ENCODE data around the gene AUTS2. TPM values are rescaled to one million over a fixed set of nuclear protein-coding genes. Genes with fewer than 3 reads are reported as not detected.

The AUTS2 gene
- total RNA-seq, 2 experiments from 2014 or later = 17.5 to 23.8 TPM

DNA sequence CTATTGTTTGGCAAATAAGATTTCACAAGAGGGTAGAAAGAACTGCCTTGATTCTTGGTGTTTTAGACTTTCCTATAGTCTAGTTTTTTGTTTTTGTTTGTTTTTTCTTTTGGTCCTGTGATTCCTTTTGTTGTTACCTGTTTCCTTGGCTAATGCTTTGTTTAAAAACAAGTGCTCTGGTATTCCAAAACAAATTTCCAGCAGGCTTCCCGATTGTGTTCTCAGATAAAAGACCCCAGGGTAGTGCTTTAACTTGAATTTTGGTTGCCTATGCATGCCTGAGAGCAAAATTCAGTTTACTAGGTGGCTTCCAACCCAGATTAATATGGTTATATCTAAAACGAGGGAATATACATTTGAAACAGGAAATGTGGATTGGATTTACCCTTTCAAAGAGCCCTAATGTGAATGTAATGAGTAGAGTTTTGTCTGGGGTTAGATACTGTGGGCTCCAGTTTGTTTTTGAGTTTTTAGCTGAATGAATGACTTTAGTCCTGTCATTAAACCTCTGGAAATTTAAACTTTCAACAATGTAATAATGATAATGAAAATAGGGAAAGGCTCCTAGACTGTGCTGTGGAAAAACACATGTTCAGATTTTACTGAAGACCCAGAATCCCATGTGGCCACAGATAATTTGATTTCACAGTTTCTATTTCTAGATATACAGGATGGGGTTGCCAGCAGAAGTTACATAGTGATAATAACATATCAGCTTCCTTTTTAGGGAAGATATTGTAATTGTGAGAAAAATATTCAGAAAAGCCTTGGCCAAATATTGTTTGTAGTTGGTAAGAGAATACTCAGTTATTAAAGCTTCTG lies 23.9 kb downstream of the AUTS2 start:
- POLR2A ChIA-PET = no interaction called here
- H3K36me3 Mint-ChIP-seq = no peaks in the 10 kb centered on the region

GRCh38 chr7:69622960-69623359 lies 24.7 kb downstream of the AUTS2 start:
- Mint-ChIP-seq H3K4me1 (no peaks in the 10 kb centered on the region), H3K4me3 (no peak overlapping the region), H3K27ac (no peak overlapping the region), H3K36me3 (no peaks in the 10 kb centered on the region), H3K9me3 (no peaks in the 10 kb centered on the region), H3K27me3 (peaks cover 29% of the 10 kb centered on the region)
- DNase-seq = no peak
- POLR2A ChIA-PET = no interaction called here
- ATAC-seq (ENCODE audit: low read depth) = no peak

More for the DNA sequence above, 23.9 kb downstream of the AUTS2 start:
- Mint-ChIP-seq H3K9me3 (no peaks in the 10 kb centered on the region), H3K27ac (no peak overlapping the region), H3K4me1 (no peaks in the 10 kb centered on the region), H3K27me3 (peaks cover 30% of the 10 kb centered on the region), H3K4me3 (no peak overlapping the region)
- no peak for DNase-seq
- no peak for ATAC-seq (ENCODE audit: low read depth)

DNA sequence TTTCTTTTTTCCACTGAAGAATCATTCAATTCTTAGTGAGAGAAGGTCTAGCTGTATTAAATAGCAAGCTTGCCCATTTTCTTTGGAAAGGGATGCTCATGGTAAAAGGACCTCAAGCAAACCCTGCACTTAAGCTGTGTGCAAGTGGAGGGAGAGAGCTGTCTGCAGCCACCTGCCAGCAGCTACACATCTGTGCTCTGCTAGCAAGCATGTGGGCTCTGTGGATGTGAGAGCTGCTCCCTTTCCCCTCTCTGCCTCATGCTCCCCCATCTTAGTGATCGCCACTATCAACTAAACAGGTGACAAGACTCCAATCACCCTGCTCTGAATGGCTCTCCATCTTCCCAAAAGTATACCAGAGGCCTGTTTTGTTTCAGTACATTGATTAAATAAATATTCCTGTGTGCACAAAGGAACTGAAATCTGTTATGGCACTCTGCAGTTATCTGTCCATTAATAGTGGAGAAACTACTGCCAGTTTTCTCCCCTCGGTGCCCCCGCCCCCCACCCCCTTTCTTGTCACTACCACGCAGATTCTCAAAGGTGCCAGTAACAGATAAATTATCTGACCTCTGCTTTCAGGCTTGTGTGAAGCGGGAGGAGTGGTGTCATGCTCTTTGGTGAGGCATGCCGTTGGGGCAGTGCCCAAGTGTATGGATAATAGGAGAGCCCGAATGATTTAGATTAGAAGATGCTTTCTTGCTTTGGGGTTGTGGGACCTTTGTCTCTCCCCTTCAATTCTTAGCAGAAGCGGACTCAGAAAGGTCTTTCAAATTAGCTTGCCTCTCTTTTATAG lies 26.4 kb downstream of the AUTS2 start:
- Mint-ChIP-seq H3K4me1 (no peaks in the 10 kb centered on the region), H3K9me3 (no peaks in the 10 kb centered on the region), H3K4me3 (no peak overlapping the region), H3K36me3 (no peaks in the 10 kb centered on the region), H3K27me3 (peaks cover 28% of the 10 kb centered on the region), H3K27ac (no peak overlapping the region)
- POLR2A ChIA-PET = no interaction called here
- ATAC-seq (ENCODE audit: low read depth) (no peak), DNase-seq (no peak)

GRCh38 chr7:69625238-69625637 lies 27.0 kb downstream of the AUTS2 start:
- Mint-ChIP-seq H3K4me3 (no peak overlapping the region), H3K27me3 (peaks cover 22% of the 10 kb centered on the region), H3K36me3 (no peaks in the 10 kb centered on the region), H3K9me3 (no peaks in the 10 kb centered on the region), H3K4me1 (no peaks in the 10 kb centered on the region), H3K27ac (no peak overlapping the region)
- no peak for ATAC-seq (ENCODE audit: low read depth)
- POLR2A ChIA-PET = no interaction called here
- DNase-seq = no peak

- POLR2A ChIA-PET = no interaction called here
- ATAC-seq (ENCODE audit: low read depth) = no peak
Measured at GRCh38 chr7:69625798-69626197, 27.5 kb downstream of the AUTS2 start.

DNA sequence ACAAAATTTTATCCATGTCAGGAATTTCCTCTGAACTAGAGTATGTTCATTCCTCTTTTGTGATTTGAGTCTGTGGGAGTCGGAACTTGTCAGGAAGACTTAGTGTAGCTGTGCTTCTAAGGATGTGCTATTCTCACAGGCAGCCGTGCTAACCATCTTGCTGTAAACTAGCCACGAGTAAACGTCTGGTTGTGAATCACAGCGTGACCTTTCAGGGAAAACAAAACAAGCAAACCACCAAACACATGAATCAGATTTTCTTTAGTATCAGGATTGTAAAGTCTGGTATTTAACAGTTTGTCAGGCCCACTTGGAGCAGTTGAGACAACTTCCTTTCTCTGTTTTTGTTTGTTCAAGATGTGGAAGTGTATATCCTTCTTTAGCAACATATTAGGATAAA lies 32.0 kb downstream of the AUTS2 start:
- no peak overlapping the region for H3K4me3 Mint-ChIP-seq
- H3K36me3 Mint-ChIP-seq = no peaks in the 10 kb centered on the region
- POLR2A ChIA-PET = no interaction called here
- DNase-seq (no peak), ATAC-seq (ENCODE audit: low read depth) (no peak)
- H3K27ac Mint-ChIP-seq = no peak overlapping the region
- peaks cover 17% of the 10 kb centered on the region for H3K27me3 Mint-ChIP-seq
- no peaks in the 10 kb centered on the region for H3K9me3 Mint-ChIP-seq
- no peaks in the 10 kb centered on the region for H3K4me1 Mint-ChIP-seq

More at GRCh38 chr7:69625798-69626197, 27.5 kb downstream of the AUTS2 start:
- no peaks in the 10 kb centered on the region for H3K4me1 Mint-ChIP-seq
- H3K27ac Mint-ChIP-seq = no peak overlapping the region
- DNase-seq = no peak
- H3K27me3 Mint-ChIP-seq = peaks cover 20% of the 10 kb centered on the region
- H3K9me3 Mint-ChIP-seq = no peaks in the 10 kb centered on the region
- no peaks in the 10 kb centered on the region for H3K36me3 Mint-ChIP-seq
- H3K4me3 Mint-ChIP-seq = no peak overlapping the region

DNA sequence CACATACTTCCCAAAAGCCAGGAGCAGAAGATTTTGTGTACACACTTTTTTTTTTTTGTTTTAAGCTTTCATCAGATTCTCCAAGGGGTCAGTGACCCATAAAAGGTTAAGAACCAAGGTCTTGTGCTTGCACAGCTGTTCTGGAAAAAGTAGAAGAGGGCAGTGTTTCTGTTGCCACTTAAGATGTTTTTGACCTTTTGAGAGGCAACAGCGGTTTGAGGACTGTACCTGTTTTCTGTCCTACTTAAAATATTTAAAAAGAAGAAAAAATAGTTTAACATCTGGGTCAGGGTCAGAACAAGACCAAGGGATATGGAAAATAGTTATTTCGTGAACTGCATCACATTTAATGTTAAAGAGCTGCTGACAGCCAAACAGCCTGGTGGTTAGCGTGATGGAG lies 32.9 kb downstream of the AUTS2 start:
- POLR2A ChIA-PET = no interaction called here
- DNase-seq = no peak
- H3K4me1 Mint-ChIP-seq = no peaks in the 10 kb centered on the region
- no peak overlapping the region for H3K27ac Mint-ChIP-seq
- no peak for ATAC-seq (ENCODE audit: low read depth)
- no peak overlapping the region for H3K4me3 Mint-ChIP-seq
- H3K9me3 Mint-ChIP-seq = no peaks in the 10 kb centered on the region
- no peaks in the 10 kb centered on the region for H3K36me3 Mint-ChIP-seq
- H3K27me3 Mint-ChIP-seq = peaks cover 10% of the 10 kb centered on the region

GRCh38 chr7:69632280-69632679 lies 34.0 kb downstream of the AUTS2 start:
- Mint-ChIP-seq H3K27me3 (peaks cover 8% of the 10 kb centered on the region), H3K36me3 (no peaks in the 10 kb centered on the region), H3K4me3 (no peak overlapping the region), H3K27ac (no peak overlapping the region), H3K9me3 (no peaks in the 10 kb centered on the region), H3K4me1 (no peaks in the 10 kb centered on the region)
- POLR2A ChIA-PET = no interaction called here
- ATAC-seq (ENCODE audit: low read depth) (no peak), DNase-seq (no peak)

- Mint-ChIP-seq H3K27ac (no peak overlapping the region), H3K4me3 (no peak overlapping the region), H3K36me3 (no peaks in the 10 kb centered on the region), H3K9me3 (no peaks in the 10 kb centered on the region), H3K4me1 (no peaks in the 10 kb centered on the region), H3K27me3 (peaks cover 8% of the 10 kb centered on the region)
- ATAC-seq (ENCODE audit: low read depth) (no peak), DNase-seq (no peak)
- POLR2A ChIA-PET = no interaction called here
Measured at GRCh38 chr7:69633122-69633831, 35.0 kb downstream of the AUTS2 start.

- Mint-ChIP-seq H3K36me3 (no peaks in the 10 kb centered on the region), H3K27me3 (peaks cover 8% of the 10 kb centered on the region), H3K27ac (no peak overlapping the region), H3K4me3 (no peak overlapping the region), H3K4me1 (no peaks in the 10 kb centered on the region), H3K9me3 (no peaks in the 10 kb centered on the region)
- no peak for ATAC-seq (ENCODE audit: low read depth)
- no peak for DNase-seq
- POLR2A ChIA-PET = no interaction called here
Measured at GRCh38 chr7:69635555-69636185, 37.4 kb downstream of the AUTS2 start.

- Mint-ChIP-seq H3K9me3 (no peaks in the 10 kb centered on the region), H3K27me3 (peaks cover 3% of the 10 kb centered on the region), H3K27ac (no peak overlapping the region), H3K36me3 (no peaks in the 10 kb centered on the region), H3K4me1 (no peaks in the 10 kb centered on the region), H3K4me3 (no peak overlapping the region)
- POLR2A ChIA-PET = no interaction called here
- DNase-seq = no peak
- no peak for ATAC-seq (ENCODE audit: low read depth)
Measured at GRCh38 chr7:69638674-69639073, 40.4 kb downstream of the AUTS2 start.

GRCh38 chr7:69640216-69640615 lies 41.9 kb downstream of the AUTS2 start:
- DNase-seq = no peak
- ATAC-seq (ENCODE audit: low read depth) = no peak
- Mint-ChIP-seq H3K4me1 (no peaks in the 10 kb centered on the region), H3K9me3 (no peaks in the 10 kb centered on the region), H3K27me3 (peaks cover 2% of the 10 kb centered on the region), H3K27ac (no peak overlapping the region), H3K36me3 (no peaks in the 10 kb centered on the region), H3K4me3 (no peak overlapping the region)
- POLR2A ChIA-PET = no interaction called here

- peaks cover 2% of the 10 kb centered on the region for H3K27me3 Mint-ChIP-seq
Measured at GRCh38 chr7:69640925-69641594, 42.8 kb downstream of the AUTS2 start.

More at GRCh38 chr7:69640925-69641594, 42.8 kb downstream of the AUTS2 start:
- Mint-ChIP-seq H3K4me3 (no peak overlapping the region), H3K4me1 (no peaks in the 10 kb centered on the region), H3K9me3 (no peaks in the 10 kb centered on the region), H3K27ac (no peak overlapping the region), H3K36me3 (no peaks in the 10 kb centered on the region)
- no peak for DNase-seq
- POLR2A ChIA-PET = no interaction called here
- ATAC-seq (ENCODE audit: low read depth) = no peak

Measured in activated naive CD8-positive, alpha-beta T cell treated with anti-CD3 and anti-CD28 coated beads, Interleukin-2, amount 10 ng/mL, durations not matched to agents 7 days and 5 days (primary cell).